GM21529 (cell line): ENCODE data around the gene ADSS1.

Experiments used
- ATAC-seq: cut with Tn5 transposase; IDR thresholded peaks from one replicate; pipeline ENCODE4 v1.9.1; 2021; ENCODE audit not compliant: unreplicated experiment

Gene ADSS1

GRCh38 chr14:104791425-104791824 is 67.4 kb downstream of the ADSS1 start:
- ATAC-seq, result no peak

- no peak for ATAC-seq
These were observed 68.3 kb downstream of the ADSS1 start for GRCh38 chr14:104792101-104792884.

GRCh38 chr14:104792945-104793702 is 69.1 kb downstream of the ADSS1 start:
- ATAC-seq, result no peak

GRCh38 chr14:104793703-104793959 is 69.6 kb downstream of the ADSS1 start:
- ATAC-seq, result no peak

GRCh38 chr14:104794099-104794498 is 70.1 kb downstream of the ADSS1 start:
- no peak for ATAC-seq

GRCh38 chr14:104794631-104794992 is 70.6 kb downstream of the ADSS1 start:
- ATAC-seq, result no peak

- peak; percentile 37 for ATAC-seq
These were observed 71.2 kb downstream of the ADSS1 start, which contains the start of gene AKT1 for GRCh38 chr14:104794993-104795780. TSS of gene AKT1 (minus strand) at chr14:104795748. CDS start at chr14:104792643, 3,105 bp downstream.

GRCh38 chr14:104795781-104796686 is 72.0 kb downstream of the ADSS1 start:
- ATAC-seq, result no peak

GRCh38 chr14:104796687-104797081 is 72.7 kb downstream of the ADSS1 start:
- no peak for ATAC-seq
